Skin epidermis (tissue), 12 donors: ENCODE data around the gene GCN1.
"Not testable (repeated sequence)": the region's sequence is repeated elsewhere in the genome, so short reads cannot be mapped to it uniquely, and the experiment has no call there.

ENCODE experiments used
- H3K27ac ChIP-seq, 21 experiments: fragments of 200-600 bp; sonication (generic) in 11 of 21; one replicate each; pipeline ENCODE4 v1.5.0; 2020; ENCODE audit warnings: mild to moderate bottlenecking in 3 of 21, inconsistent platforms in 2 of 21, moderate library complexity in 2 of 21
- H3K4me3 ChIP-seq, 7 experiments: fragments of 200-600 bp; sonication (generic) in 2 of 7; one replicate each; pipeline ENCODE4 v1.5.0; 2020; ENCODE audit warnings: inconsistent platforms in 2 of 7, mild to moderate bottlenecking in 2 of 7, moderate library complexity in 1 of 7

GCN1 gene

GRCh38 chr12:120194534-120195395, at the start of gene GCN1:
Gene GCN1, minus strand, starts transcription at chr12:120194715. Its CDS starts 18 bp downstream, at chr12:120194697.
- H3K4me3 ChIP-seq = peak within 1 kb of the TSS; percentile 73 to 94 (median 91)
- H3K27ac ChIP-seq = peak within 1 kb of the TSS; percentile 27 to 97 (median 90)

GRCh38 chr12:120242971-120243699, 48.6 kb upstream of the GCN1 start:
- peak overlapping the region in 3 of 21 experiments; percentile 9 to 40 (median 20) for H3K27ac ChIP-seq
- H3K4me3 ChIP-seq = no peak overlapping the region

- H3K4me3 ChIP-seq = no peak overlapping the region
- H3K27ac ChIP-seq = peak overlapping the region in 9 of 21 experiments; percentile 2 to 59 (median 13)
These were observed 47.8 kb upstream of the GCN1 start for GRCh38 chr12:120242275-120242799.

GRCh38 chr12:120241561-120242274, 47.2 kb upstream of the GCN1 start:
- H3K4me3 ChIP-seq = no peak overlapping the region
- H3K27ac ChIP-seq = peak overlapping the region in 10 of 21 experiments; percentile 2 to 65 (median 40)

- Histone ChIP-seq H3K27ac (peak overlapping the region in 9 of 21 experiments; percentile 2 to 65 (median 47)), H3K4me3 (no peak overlapping the region)
These were observed 45.9 kb upstream of the GCN1 start for GRCh38 chr12:120240495-120240833.

GRCh38 chr12:120239776-120240494, 45.4 kb upstream of the GCN1 start:
- Histone ChIP-seq H3K4me3 (no peak overlapping the region), H3K27ac (peak overlapping the region in 2 of 21 experiments; percentile 47 to 73)

- peak overlapping the region in 20 of 21 experiments; percentile 42 to 90 (median 76) for H3K27ac ChIP-seq
These were observed 44.4 kb upstream of the GCN1 start for GRCh38 chr12:120238839-120239445.

GRCh38 chr12:120238217-120238616, 43.7 kb upstream of the GCN1 start:
- Histone ChIP-seq H3K27ac (peak overlapping the region; percentile 42 to 90 (median 76)), H3K4me3 (no peak overlapping the region)

More at GRCh38 chr12:120238839-120239445, 44.4 kb upstream of the GCN1 start:
- no peak overlapping the region for H3K4me3 ChIP-seq

GRCh38 chr12:120237360-120238171, 43.1 kb upstream of the GCN1 start:
- H3K27ac ChIP-seq = peak overlapping the region in 20 of 21 experiments; percentile 42 to 90 (median 78)
- H3K4me3 ChIP-seq = no peak overlapping the region

GRCh38 chr12:120236809-120237208, 42.3 kb upstream of the GCN1 start:
- not testable (repeated sequence) for H3K4me3 ChIP-seq
- peak overlapping the region in 18 of 21 experiments; percentile 53 to 90 (median 79) for H3K27ac ChIP-seq

- Histone ChIP-seq H3K4me3 (no peak overlapping the region), H3K27ac (peak overlapping the region in 20 of 21 experiments; percentile 25 to 96 (median 82))
These were observed 41.1 kb upstream of the GCN1 start for GRCh38 chr12:120235369-120236323.

- Histone ChIP-seq H3K27ac (peak overlapping the region in 19 of 21 experiments; percentile 61 to 96 (median 83)), H3K4me3 (no peak overlapping the region)
These were observed 40.3 kb upstream of the GCN1 start for GRCh38 chr12:120234643-120235368.

GRCh38 chr12:120231316-120232011, 36.9 kb upstream of the GCN1 start:
- Histone ChIP-seq H3K4me3 (no peak overlapping the region), H3K27ac (peak overlapping the region in 20 of 21 experiments; percentile 63 to 96 (median 82))

GRCh38 chr12:120230974-120231315, 36.4 kb upstream of the GCN1 start:
- H3K4me3 ChIP-seq = no peak overlapping the region

GRCh38 chr12:120230326-120230973, 35.9 kb upstream of the GCN1 start:
- peak overlapping the region; percentile 28 to 96 (median 82) for H3K27ac ChIP-seq
- no peak overlapping the region for H3K4me3 ChIP-seq

More at GRCh38 chr12:120230974-120231315, 36.4 kb upstream of the GCN1 start:
- peak overlapping the region; percentile 28 to 96 (median 82) for H3K27ac ChIP-seq
